Esophagus squamous epithelium (tissue), 5 donors: ENCODE data around the gene ASPDH. TPM values are rescaled to one million over a fixed set of nuclear protein-coding genes. Genes with fewer than 3 reads are reported as not detected.
"Not testable (repeated sequence)": the region's sequence is repeated elsewhere in the genome, so short reads cannot be mapped to it uniquely, and the experiment has no call there.

Experiments used
- DNase-seq: peaks from one replicate; lab custom pipeline; 2025; lab: John Stamatoyannopoulos, UW
- H3K27ac ChIP-seq, 4 donors: fragments of 200-600 bp; sonication (generic); one replicate each; pipeline ENCODE4 v1.5.1; 2016 to 2019; ENCODE audit warnings: mild to moderate bottlenecking in 1 of 4
- H3K27me3 ChIP-seq, 4 donors: fragments of 200-600 bp; sonication (generic); 1 replicate in 3 of 4; 2 replicates in 1 of 4; pipeline versions ENCODE4 v1.5.1 to v1.6.0; 2017 to 2021; ENCODE audit warnings: antibody characterized with exemption in 1 of 4
- H3K36me3 ChIP-seq, 3 donors: fragments of 200-600 bp; sonication (generic); one replicate each; pipeline ENCODE4 v1.5.1; 2016 to 2019
- H3K4me1 ChIP-seq, 3 donors: fragments of 200-600 bp; sonication (generic); one replicate each; pipeline ENCODE4 v1.5.1; 2017 to 2019
- H3K4me3 ChIP-seq, 4 donors: fragments of 200-600 bp; sonication (generic); 1 replicate in 3 of 4; 2 replicates in 1 of 4; pipeline ENCODE4 v1.5.1; 2016 to 2019; ENCODE audit warnings: mild to moderate bottlenecking in 2 of 4, moderate library complexity in 1 of 4
- H3K9me3 ChIP-seq, 3 donors: fragments of 200-600 bp; sonication (generic); one replicate each; pipeline ENCODE4 v1.5.1; 2016 to 2019
- POLR2A ChIP-seq, 4 donors: fragments of 450-650 bp; IDR thresholded peaks; one replicate each; pipeline ENCODE4 v1.6.1; 2017; ENCODE audit warnings: antibody characterized with exemption in 4 of 4, mild to moderate bottlenecking in 4 of 4, moderate library complexity in 3 of 4
- WGBS, 2 donors: methylation state at CpG; one replicate each; pipeline ENCODE4 v1.1.5; 2018; 5-methylcytosine and 5-hydroxymethylcytosine counted together
- intact Hi-C: fragments of 100-400 bp; cut with DNase I; formaldehyde crosslinking; loops from one replicate; pipeline ENCODE4 v1.15.0; 2022
- total RNA-seq, 4 donors: library from RNA; depleted of rRNA; stranded (reverse); fragments of >200 nt; gene quantifications; one replicate each; pipeline ENCODE4 v1.1.0, GENCODE V29; 2016
- TF ChIP-seq, protein P1 (sequence below), 6 experiments: fragments of 450-650 bp in 4 of 6; fragments of 200-600 bp in 2 of 6; sonication (generic) in 2 of 6; IDR thresholded peaks; one replicate each; pipeline ENCODE4 v1.5.1; 2016 to 2019; ENCODE audit warnings: antibody characterized with exemption in 6 of 6, mild to moderate bottlenecking in 4 of 6, moderate library complexity in 4 of 6
- donor health status: DM: yes; HTN: yes; CAD: no.

ASPDH gene
- total RNA-seq, 4 donors from 2014 or later = not detected

DNA sequence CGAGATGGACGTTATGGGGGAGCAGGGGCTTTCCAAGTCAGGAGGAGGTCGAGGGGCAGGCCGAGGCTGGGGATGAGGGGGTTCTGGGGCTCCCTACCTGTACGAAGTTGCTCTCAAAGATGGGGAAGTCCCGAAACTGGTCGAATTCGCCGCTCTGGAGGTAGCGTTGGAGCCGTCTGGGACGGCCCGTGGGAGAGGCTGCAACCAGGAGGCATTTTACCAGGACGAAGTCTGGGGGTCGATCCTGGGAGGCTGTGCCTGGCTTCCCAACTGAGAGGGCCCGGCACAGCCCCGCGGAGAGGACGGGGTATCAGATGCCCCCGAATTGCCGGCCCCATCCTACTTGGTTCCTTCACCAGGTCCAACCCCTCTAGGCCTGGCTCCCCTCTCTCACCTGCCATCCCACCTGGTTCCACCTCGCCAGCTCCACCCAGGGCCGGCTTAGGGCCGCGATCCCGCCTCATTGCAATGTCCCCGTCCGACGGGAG, 37.9 kb downstream of the ASPDH start:
- peak overlapping the region in 3 of 4 donors; percentile 79 to 92 (median 84) for H3K4me3 ChIP-seq
- H3K9me3 ChIP-seq = no peaks in the 10 kb centered on the region
- H3K4me1 ChIP-seq = peaks cover 9 to 29% (median 10%) of the 10 kb centered on the region in 3 donors
- peaks cover 0 to 32% (median 6%) of the 10 kb centered on the region in 3 donors for H3K36me3 ChIP-seq
- peak overlapping the region in 3 of 4 donors; percentile 49 to 89 (median 83) for H3K27ac ChIP-seq
- H3K27me3 ChIP-seq = no peaks in the 10 kb centered on the region
- DNase-seq = no peak
- WGBS, 2 donors = 86 to 87% methylated on average over 18 to 19 of the region's 29 CpGs
- TF ChIP-seq, protein P1, sequence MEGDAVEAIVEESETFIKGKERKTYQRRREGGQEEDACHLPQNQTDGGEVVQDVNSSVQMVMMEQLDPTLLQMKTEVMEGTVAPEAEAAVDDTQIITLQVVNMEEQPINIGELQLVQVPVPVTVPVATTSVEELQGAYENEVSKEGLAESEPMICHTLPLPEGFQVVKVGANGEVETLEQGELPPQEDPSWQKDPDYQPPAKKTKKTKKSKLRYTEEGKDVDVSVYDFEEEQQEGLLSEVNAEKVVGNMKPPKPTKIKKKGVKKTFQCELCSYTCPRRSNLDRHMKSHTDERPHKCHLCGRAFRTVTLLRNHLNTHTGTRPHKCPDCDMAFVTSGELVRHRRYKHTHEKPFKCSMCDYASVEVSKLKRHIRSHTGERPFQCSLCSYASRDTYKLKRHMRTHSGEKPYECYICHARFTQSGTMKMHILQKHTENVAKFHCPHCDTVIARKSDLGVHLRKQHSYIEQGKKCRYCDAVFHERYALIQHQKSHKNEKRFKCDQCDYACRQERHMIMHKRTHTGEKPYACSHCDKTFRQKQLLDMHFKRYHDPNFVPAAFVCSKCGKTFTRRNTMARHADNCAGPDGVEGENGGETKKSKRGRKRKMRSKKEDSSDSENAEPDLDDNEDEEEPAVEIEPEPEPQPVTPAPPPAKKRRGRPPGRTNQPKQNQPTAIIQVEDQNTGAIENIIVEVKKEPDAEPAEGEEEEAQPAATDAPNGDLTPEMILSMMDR (IDR thresholded peaks at IDR 0.05) = no peak
- TF ChIP-seq POLR2A (IDR thresholded peaks at IDR 0.05) = no peak
- intact Hi-C loops = no loop called here

DNA sequence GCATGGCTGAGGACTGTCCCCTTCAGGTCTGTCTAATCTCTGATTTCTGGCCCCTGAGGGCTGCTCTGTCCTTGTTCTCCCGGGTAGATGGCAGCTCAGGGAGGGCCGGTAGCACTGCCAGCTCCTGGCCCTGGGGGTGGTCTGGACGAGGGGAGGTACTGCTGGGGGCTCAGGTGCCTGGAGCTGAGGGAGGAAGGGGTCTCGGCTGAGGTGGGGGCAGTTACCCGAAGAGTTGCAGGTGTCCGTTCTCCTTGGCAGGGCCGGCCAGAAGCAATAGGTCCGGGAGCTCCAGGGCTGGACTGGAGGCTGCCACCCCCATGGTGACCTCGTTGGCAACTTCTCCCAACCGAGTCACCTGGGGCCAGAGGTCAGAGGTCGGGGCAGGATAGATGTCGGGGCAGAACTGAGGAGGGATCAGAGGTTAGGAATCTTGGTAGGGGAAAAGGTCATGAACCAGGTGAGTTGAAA, 38.6 kb downstream of the ASPDH start:
- no peak for DNase-seq
- Histone ChIP-seq H3K9me3 (no peaks in the 10 kb centered on the region), H3K27me3 (no peaks in the 10 kb centered on the region), H3K27ac (no peak overlapping the region), H3K4me3 (no peak overlapping the region), H3K36me3 (peaks cover 0 to 25% (median 0%) of the 10 kb centered on the region in 3 donors), H3K4me1 (peaks cover 9 to 29% (median 10%) of the 10 kb centered on the region in 3 donors)
- 80 to 88% methylated on average over 6 to 7 of the region's 12 CpGs for WGBS, 2 donors
- no peak for TF ChIP-seq POLR2A (IDR thresholded peaks at IDR 0.05)
- TF ChIP-seq, protein P1 (IDR thresholded peaks at IDR 0.05) = no peak
- intact Hi-C loops = no loop called here

DNA sequence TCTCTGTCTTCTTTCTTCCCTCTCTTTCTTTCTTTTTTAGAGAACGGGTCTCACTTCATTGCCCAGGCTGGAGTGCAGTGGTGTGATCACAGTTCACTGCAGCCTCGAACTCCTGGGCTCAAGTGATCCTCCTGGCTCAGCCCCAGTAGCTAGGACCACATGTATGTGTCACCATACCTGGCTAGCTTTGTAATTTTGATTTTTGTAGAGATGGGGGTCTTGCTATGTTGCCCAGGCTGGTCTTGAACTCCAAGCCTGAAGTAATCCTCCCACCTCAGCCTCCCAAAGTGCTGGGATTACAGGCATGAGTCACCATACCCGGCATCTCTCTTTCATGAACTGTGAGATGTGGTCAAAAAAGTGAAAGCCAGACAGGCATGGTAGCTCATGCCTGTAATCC, 40.4 kb downstream of the ASPDH start:
- intact Hi-C loops, H3K4me3 ChIP-seq, DNase-seq, H3K27ac ChIP-seq, H3K36me3 ChIP-seq, H3K9me3 ChIP-seq, H3K27me3 ChIP-seq: not testable (repeated sequence)
- H3K4me1 ChIP-seq = peaks cover 9 to 25% (median 10%) of the 10 kb centered on the region in 3 donors
- WGBS, 2 donors = 40 to 51% methylated on average over 3 of the region's 3 CpGs

DNA sequence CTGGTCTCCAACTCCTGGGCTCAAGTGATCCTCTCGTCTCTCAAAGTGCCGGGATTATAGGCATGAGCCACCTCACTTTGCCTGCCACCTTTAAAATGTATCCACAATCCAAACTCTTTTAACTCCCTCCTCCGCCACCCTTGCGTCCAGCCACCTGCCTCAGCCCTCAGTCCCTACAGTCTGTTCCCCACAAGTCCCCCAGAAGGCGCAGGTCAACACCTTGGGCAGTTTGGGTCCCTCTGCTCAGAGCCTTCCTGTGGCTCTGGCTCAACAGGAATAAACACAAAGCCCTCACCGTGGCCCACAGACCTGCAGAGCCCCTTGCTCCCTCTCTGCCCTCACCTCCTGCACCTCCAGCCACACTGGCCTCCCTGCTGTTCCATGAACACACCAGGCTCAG, 44.9 kb downstream of the ASPDH start:
- intact Hi-C loops = no loop called here
- no peaks in the 10 kb centered on the region for H3K9me3 ChIP-seq
- 86 to 92% methylated on average over 5 to 6 of the region's 6 CpGs for WGBS, 2 donors
- DNase-seq = no peak
- no peak for TF ChIP-seq POLR2A (IDR thresholded peaks at IDR 0.05)
- TF ChIP-seq, protein P1 (IDR thresholded peaks at IDR 0.05) = no peak
- no peak overlapping the region for H3K27ac ChIP-seq
- H3K4me1 ChIP-seq = peaks cover 0 to 7% (median 0%) of the 10 kb centered on the region in 3 donors
- peaks cover 0 to 19% (median 0%) of the 10 kb centered on the region in 4 donors for H3K27me3 ChIP-seq
- H3K4me3 ChIP-seq = no peak overlapping the region
- H3K36me3 ChIP-seq = no peaks in the 10 kb centered on the region

DNA sequence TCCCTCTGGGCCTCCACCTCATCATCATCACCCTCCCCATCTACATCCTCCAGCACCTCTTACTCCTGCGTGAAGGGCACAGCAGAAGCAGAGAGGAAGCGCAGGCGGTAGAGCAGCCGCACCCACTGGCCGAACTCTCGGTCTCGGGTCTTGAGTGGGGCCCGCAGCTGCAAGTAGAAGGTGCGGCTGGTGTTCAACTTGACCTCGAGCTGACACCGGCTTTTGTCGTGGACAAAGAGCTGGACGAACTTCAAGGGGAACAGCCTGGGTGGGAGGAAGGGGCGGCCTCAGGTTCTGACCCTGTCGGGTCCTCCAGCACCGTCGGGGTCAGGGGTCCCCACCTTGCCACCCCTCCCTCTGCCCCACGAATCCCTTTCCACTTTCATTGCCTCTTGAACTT, 46.1 kb downstream of the ASPDH start:
- DNase-seq = no peak
- TF ChIP-seq, protein P1 (IDR thresholded peaks at IDR 0.05) = no peak
- TF ChIP-seq POLR2A (IDR thresholded peaks at IDR 0.05) = no peak
- H3K4me1 ChIP-seq = peaks cover 0 to 7% (median 0%) of the 10 kb centered on the region in 3 donors
- H3K36me3 ChIP-seq = no peaks in the 10 kb centered on the region
- H3K27ac ChIP-seq = no peak overlapping the region
- H3K27me3 ChIP-seq = peaks cover 0 to 25% (median 0%) of the 10 kb centered on the region in 4 donors
- intact Hi-C loops = no loop called here
- 67 to 70% methylated on average over 9 of the region's 18 CpGs for WGBS, 2 donors
- H3K4me3 ChIP-seq = no peak overlapping the region
- H3K9me3 ChIP-seq = no peaks in the 10 kb centered on the region
